ENCODE data around the gene SLC39A13.

- no peak for TF ChIP-seq CTCF (IDR thresholded peaks at IDR 0.05; ENCODE audit: insufficient read depth, low read depth, low read length)
- no peak for TF ChIP-seq EZH2 (IDR thresholded peaks at IDR 0.05; ENCODE audit: insufficient read depth, low read length)
These were observed 29.5 kb downstream of the SLC39A13 start for GRCh38 chr11:47437746-47438418.
